IMR-90 (cell line): Measurements from ENCODE around the gene NRP1.

Experiments used
- BHLHE40 ChIP-seq: fragments of 150-350 bp; IDR thresholded peaks from 2 replicates; pipeline ENCODE4 v1.6.1; 2016; ENCODE audit warnings: mild to moderate bottlenecking, low read depth, low read length
- CEBPB ChIP-seq: IDR thresholded peaks from 2 replicates; pipeline ENCODE4 v1.6.1; 2012; ENCODE audit warnings: low read depth, low read length, improper control_type of control experiment
- ELK1 ChIP-seq: fragments of 150-350 bp; IDR thresholded peaks from 2 replicates; pipeline ENCODE4 v1.6.1; 2016; ENCODE audit warnings: low read depth, mild to moderate bottlenecking, low read length, moderate library complexity, borderline replicate concordance
- MAZ ChIP-seq: IDR thresholded peaks from 2 replicates; pipeline ENCODE4 v1.6.1; 2012; ENCODE audit warnings: low read depth, mild to moderate bottlenecking, low read length, improper control_type of control experiment, moderate library complexity, borderline replicate concordance
- MXI1 ChIP-seq: IDR thresholded peaks from 2 replicates; pipeline ENCODE4 v1.6.1; 2012; ENCODE audit warnings: low read depth, mild to moderate bottlenecking, low read length, moderate library complexity, borderline replicate concordance
- NFE2L2 ChIP-seq: fragments of 150-350 bp; IDR thresholded peaks from 2 replicates; pipeline ENCODE4 v1.6.1; 2016; ENCODE audit warnings: low read depth, mild to moderate bottlenecking, low read length
- POLR2A ChIP-seq: IDR thresholded peaks from 2 replicates; pipeline ENCODE4 v1.6.1; 2012; ENCODE audit warnings: mild to moderate bottlenecking, low read depth, low read length
- RAD21 ChIP-seq: IDR thresholded peaks from 2 replicates; pipeline ENCODE4 v1.6.1; 2012; ENCODE audit warnings: low read length, improper control_type of control experiment
- TF ChIP-seq, protein P1 (sequence below): conservative IDR thresholded peaks from 2 replicates; pipeline ENCODE4 v1.5.1; 2012; ENCODE audit warnings: mild to moderate bottlenecking, low read depth, low read length, improper control_type of control experiment

GRCh38 chr10:33236916-33237315 lies 97.6 kb downstream of the NRP1 start:
- TF ChIP-seq, protein P1, sequence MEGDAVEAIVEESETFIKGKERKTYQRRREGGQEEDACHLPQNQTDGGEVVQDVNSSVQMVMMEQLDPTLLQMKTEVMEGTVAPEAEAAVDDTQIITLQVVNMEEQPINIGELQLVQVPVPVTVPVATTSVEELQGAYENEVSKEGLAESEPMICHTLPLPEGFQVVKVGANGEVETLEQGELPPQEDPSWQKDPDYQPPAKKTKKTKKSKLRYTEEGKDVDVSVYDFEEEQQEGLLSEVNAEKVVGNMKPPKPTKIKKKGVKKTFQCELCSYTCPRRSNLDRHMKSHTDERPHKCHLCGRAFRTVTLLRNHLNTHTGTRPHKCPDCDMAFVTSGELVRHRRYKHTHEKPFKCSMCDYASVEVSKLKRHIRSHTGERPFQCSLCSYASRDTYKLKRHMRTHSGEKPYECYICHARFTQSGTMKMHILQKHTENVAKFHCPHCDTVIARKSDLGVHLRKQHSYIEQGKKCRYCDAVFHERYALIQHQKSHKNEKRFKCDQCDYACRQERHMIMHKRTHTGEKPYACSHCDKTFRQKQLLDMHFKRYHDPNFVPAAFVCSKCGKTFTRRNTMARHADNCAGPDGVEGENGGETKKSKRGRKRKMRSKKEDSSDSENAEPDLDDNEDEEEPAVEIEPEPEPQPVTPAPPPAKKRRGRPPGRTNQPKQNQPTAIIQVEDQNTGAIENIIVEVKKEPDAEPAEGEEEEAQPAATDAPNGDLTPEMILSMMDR, result no peak
- TF ChIP-seq MAZ (no peak), POLR2A (no peak), BHLHE40 (no peak), CEBPB (no peak), RAD21 (no peak), NFE2L2 (no peak), ELK1 (no peak), MXI1 (no peak)
